Measurements from ENCODE around the gene BET1. TPM values are rescaled to one million over a fixed set of nuclear protein-coding genes. Genes with fewer than 3 reads are reported as not detected.

The BET1 gene
- total and polyA plus RNA-seq, 2 experiments from 2014 or later, result 45.5 to 50.7 TPM

GRCh38 chr7:94011714-94012353 is 7.7 kb upstream of the BET1 start:
- TF ChIP-seq EZH2 (IDR thresholded peaks at IDR 0.05; ENCODE audit: borderline replicate concordance) (no peak), CTCF (IDR thresholded peaks at IDR 0.05; ENCODE audit: poor library complexity) (no peak), EZH2phosphoT487 (IDR thresholded peaks at IDR 0.05; ENCODE audit: low read depth, severe bottlenecking, unreplicated experiment) (no peak)
- Histone ChIP-seq H3K9me3 (ENCODE audit: low read depth) (no peaks in the 10 kb centered on the region), H3K9me2 (replicated peaks; ENCODE audit: insufficient read depth) (no peaks in the 10 kb centered on the region), H3K4me2 (no peak overlapping the region), H3K36me3 (replicated peaks; ENCODE audit: insufficient read depth, low read depth) (no peaks in the 10 kb centered on the region), H3K27ac (no peak overlapping the region), H3K79me2 (no peaks in the 10 kb centered on the region), H2AFZ (no peak overlapping the region), H4K20me1 (ENCODE audit: insufficient read depth, poor library complexity, severe bottlenecking) (no peaks in the 10 kb centered on the region), H3K4me1 (ENCODE audit: insufficient read depth) (no peaks in the 10 kb centered on the region), H3K4me3 (no peak overlapping the region), H3K27me3 (no peaks in the 10 kb centered on the region)
- DNase-seq (ENCODE audit: low spot score), result no peak
- 92% methylated on average over 26 of the region's 35 CpGs for WGBS (ENCODE audit: low lambda C conversion rate, missing lambda C conversion rate)

- H3K79me2 ChIP-seq, result peaks cover 1% of the 10 kb centered on the region
- TF ChIP-seq EZH2phosphoT487 (IDR thresholded peaks at IDR 0.05; ENCODE audit: low read depth, severe bottlenecking, unreplicated experiment) (no peak), EZH2 (IDR thresholded peaks at IDR 0.05; ENCODE audit: borderline replicate concordance) (no peak), CTCF (IDR thresholded peaks at IDR 0.05; ENCODE audit: poor library complexity) (no peak)
- 87% methylated on average over 2 of the region's 2 CpGs for WGBS (ENCODE audit: low lambda C conversion rate, missing lambda C conversion rate)
- no peak overlapping the region for H2AFZ ChIP-seq
- H4K20me1 ChIP-seq (ENCODE audit: insufficient read depth, poor library complexity, severe bottlenecking), result no peaks in the 10 kb centered on the region
- H3K27me3 ChIP-seq, result no peaks in the 10 kb centered on the region
- no peak for DNase-seq (ENCODE audit: low spot score)
- no peak overlapping the region for H3K4me3 ChIP-seq
- no peaks in the 10 kb centered on the region for H3K4me1 ChIP-seq (ENCODE audit: insufficient read depth)
- H3K27ac ChIP-seq, result no peak overlapping the region
- H3K9me2 ChIP-seq (replicated peaks; ENCODE audit: insufficient read depth), result no peaks in the 10 kb centered on the region
- no peak overlapping the region for H3K4me2 ChIP-seq
- no peaks in the 10 kb centered on the region for H3K36me3 ChIP-seq (replicated peaks; ENCODE audit: insufficient read depth, low read depth)
- no peaks in the 10 kb centered on the region for H3K9me3 ChIP-seq (ENCODE audit: low read depth)
These were observed 4.4 kb upstream of the BET1 start for GRCh38 chr7:94008537-94008936.

GRCh38 chr7:94005753-94006152 is 1.6 kb upstream of the BET1 start:
- Histone ChIP-seq H3K4me2 (no peak overlapping the region), H3K27ac (no peak overlapping the region), H2AFZ (no peak overlapping the region), H3K9me3 (ENCODE audit: low read depth) (no peaks in the 10 kb centered on the region), H3K4me3 (no peak overlapping the region), H4K20me1 (ENCODE audit: insufficient read depth, poor library complexity, severe bottlenecking) (no peaks in the 10 kb centered on the region), H3K4me1 (ENCODE audit: insufficient read depth) (peaks cover 8% of the 10 kb centered on the region), H3K36me3 (replicated peaks; ENCODE audit: insufficient read depth, low read depth) (no peaks in the 10 kb centered on the region), H3K79me2 (peaks cover 29% of the 10 kb centered on the region), H3K9me2 (replicated peaks; ENCODE audit: insufficient read depth) (no peaks in the 10 kb centered on the region), H3K27me3 (no peaks in the 10 kb centered on the region)
- DNase-seq (ENCODE audit: low spot score), result no peak
- TF ChIP-seq EZH2phosphoT487 (IDR thresholded peaks at IDR 0.05; ENCODE audit: low read depth, severe bottlenecking, unreplicated experiment) (no peak), CTCF (IDR thresholded peaks at IDR 0.05; ENCODE audit: poor library complexity) (no peak), EZH2 (IDR thresholded peaks at IDR 0.05; ENCODE audit: borderline replicate concordance) (no peak)
- 88% methylated on average over 3 of the region's 3 CpGs for WGBS (ENCODE audit: low lambda C conversion rate, missing lambda C conversion rate)

Data from hepatocyte (in vitro differentiated cells).